Peyer's patch (tissue), 4 donors: ENCODE measurements around the gene ASCL5. TPM values are rescaled to one million over a fixed set of nuclear protein-coding genes. Genes with fewer than 3 reads are reported as not detected.

Experiments used
- DNase-seq, 3 donors: peaks; one replicate each; pipeline ENCODE4 v3.0.0-alpha.2; 2017 to 2019
- H3K27ac ChIP-seq, 4 donors: fragments of 200-600 bp; sonication (generic); one replicate each; pipeline ENCODE4 v1.5.1; 2016 to 2019
- H3K27me3 ChIP-seq, 2 donors: fragments of 200-600 bp; sonication (generic); one replicate each; pipeline ENCODE4 v1.5.1; 2019
- H3K36me3 ChIP-seq, 3 donors: fragments of 200-600 bp; sonication (generic); one replicate each; pipeline ENCODE4 v1.5.1; 2016 to 2019
- H3K4me1 ChIP-seq, 4 donors: fragments of 200-600 bp; sonication (generic); one replicate each; pipeline ENCODE4 v1.5.1; 2016 to 2019
- H3K4me3 ChIP-seq, 4 donors: fragments of 200-600 bp; sonication (generic); 1 replicate in 3 of 4; 2 replicates in 1 of 4; pipeline ENCODE4 v1.5.1; 2016 to 2019; ENCODE audit warnings: mild to moderate bottlenecking in 1 of 4
- H3K9me3 ChIP-seq, 4 donors: fragments of 200-600 bp; sonication (generic); one replicate each; pipeline ENCODE4 v1.5.1; 2016 to 2019; ENCODE audit warnings: mild to moderate bottlenecking in 1 of 4
- POLR2A ChIP-seq, 2 donors: fragments of 450-650 bp; IDR thresholded peaks; one replicate each; pipeline ENCODE4 v1.5.1; 2017; ENCODE audit warnings: antibody characterized with exemption in 2 of 2, mild to moderate bottlenecking in 2 of 2, moderate library complexity in 2 of 2
- total RNA-seq, 4 donors: library from RNA; depleted of rRNA; stranded (reverse); fragments of >200 nt; gene quantifications; one replicate each; pipeline ENCODE4 v1.1.0, GENCODE V29; 2016
- TF ChIP-seq, protein P1 (sequence below), 6 experiments: fragments of 450-650 bp in 4 of 6; fragments of 200-600 bp in 2 of 6; sonication (generic) in 1 of 6; IDR thresholded peaks; one replicate each; pipeline ENCODE4 v1.5.1; 2017 to 2019; ENCODE audit warnings: antibody characterized with exemption in 6 of 6, mild to moderate bottlenecking in 3 of 6, moderate library complexity in 1 of 6

Gene ASCL5
- total RNA-seq, 4 donors from 2014 or later = not detected

DNA sequence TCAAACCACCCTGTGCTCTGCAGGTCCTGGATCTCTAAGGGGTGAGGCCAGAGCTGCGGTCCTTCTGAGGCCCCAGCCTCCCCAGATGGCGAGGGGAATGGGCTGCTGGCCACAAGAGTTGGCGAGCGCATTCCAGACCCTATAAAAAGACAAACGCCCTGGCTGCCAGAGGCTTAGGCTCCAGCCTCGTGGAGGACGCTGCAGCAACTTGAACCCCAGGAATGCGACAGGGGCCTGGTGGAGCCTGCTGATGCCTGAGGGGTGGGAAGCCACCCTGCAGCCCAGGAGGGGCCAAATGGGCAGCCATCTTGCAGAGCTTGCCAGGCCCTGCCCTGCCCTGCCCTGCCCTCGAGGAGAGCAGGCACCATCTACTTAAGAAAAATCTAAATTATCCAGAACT lies 23.3 kb downstream of the ASCL5 start:
- no peaks in the 10 kb centered on the region for H3K36me3 ChIP-seq
- no peak for TF ChIP-seq POLR2A (IDR thresholded peaks at IDR 0.05)
- TF ChIP-seq, protein P1, sequence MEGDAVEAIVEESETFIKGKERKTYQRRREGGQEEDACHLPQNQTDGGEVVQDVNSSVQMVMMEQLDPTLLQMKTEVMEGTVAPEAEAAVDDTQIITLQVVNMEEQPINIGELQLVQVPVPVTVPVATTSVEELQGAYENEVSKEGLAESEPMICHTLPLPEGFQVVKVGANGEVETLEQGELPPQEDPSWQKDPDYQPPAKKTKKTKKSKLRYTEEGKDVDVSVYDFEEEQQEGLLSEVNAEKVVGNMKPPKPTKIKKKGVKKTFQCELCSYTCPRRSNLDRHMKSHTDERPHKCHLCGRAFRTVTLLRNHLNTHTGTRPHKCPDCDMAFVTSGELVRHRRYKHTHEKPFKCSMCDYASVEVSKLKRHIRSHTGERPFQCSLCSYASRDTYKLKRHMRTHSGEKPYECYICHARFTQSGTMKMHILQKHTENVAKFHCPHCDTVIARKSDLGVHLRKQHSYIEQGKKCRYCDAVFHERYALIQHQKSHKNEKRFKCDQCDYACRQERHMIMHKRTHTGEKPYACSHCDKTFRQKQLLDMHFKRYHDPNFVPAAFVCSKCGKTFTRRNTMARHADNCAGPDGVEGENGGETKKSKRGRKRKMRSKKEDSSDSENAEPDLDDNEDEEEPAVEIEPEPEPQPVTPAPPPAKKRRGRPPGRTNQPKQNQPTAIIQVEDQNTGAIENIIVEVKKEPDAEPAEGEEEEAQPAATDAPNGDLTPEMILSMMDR (IDR thresholded peaks at IDR 0.05) = no peak
- no peaks in the 10 kb centered on the region for H3K27me3 ChIP-seq
- H3K4me1 ChIP-seq = no peaks in the 10 kb centered on the region
- no peaks in the 10 kb centered on the region for H3K9me3 ChIP-seq
- no peak overlapping the region for H3K4me3 ChIP-seq
- no peak overlapping the region for H3K27ac ChIP-seq
- DNase-seq = no peak

DNA sequence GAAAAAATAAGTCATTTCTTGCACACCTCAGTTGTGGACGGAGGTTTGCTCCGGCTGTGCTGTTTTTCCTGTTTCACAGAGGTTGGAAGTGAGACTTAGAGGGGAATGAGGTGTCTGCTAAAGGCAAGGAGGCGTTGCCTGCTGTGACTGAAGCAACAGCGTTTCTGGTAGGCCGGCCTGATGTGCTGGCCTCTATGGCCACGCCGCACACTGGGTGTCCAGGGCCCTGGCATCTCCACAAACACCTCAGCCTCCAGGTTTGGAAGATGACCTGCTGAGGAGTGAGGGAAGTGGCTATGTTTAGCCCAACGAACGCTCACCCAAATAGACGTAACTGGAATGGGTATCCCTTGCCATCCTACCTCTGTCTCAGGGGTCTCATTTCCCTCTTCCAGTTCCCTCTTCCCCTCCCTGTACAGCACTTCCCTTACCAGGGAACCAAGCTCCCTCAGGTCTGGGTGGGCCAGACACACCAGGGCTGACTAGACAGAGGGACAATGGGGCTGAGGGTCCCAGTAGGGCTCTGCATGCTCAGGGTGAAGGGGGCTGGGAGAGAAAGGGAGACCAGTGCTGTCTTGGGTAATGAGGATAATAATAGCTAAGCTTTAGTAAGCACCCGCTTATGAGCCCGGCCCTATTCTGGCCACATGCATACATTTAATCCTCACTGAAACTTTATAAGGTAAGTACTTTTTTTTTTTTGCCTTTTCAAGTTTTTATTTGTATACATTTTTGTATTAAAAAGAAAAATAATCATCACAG lies 26.6 kb downstream of the ASCL5 start:
- no peaks in the 10 kb centered on the region for H3K9me3 ChIP-seq
- DNase-seq = no peak
- no peaks in the 10 kb centered on the region for H3K27me3 ChIP-seq
- no peaks in the 10 kb centered on the region for H3K36me3 ChIP-seq
- no peaks in the 10 kb centered on the region for H3K4me1 ChIP-seq
- TF ChIP-seq, protein P1 (IDR thresholded peaks at IDR 0.05) = no peak
- no peak for TF ChIP-seq POLR2A (IDR thresholded peaks at IDR 0.05)
- no peak overlapping the region for H3K27ac ChIP-seq
- no peak overlapping the region for H3K4me3 ChIP-seq

DNA sequence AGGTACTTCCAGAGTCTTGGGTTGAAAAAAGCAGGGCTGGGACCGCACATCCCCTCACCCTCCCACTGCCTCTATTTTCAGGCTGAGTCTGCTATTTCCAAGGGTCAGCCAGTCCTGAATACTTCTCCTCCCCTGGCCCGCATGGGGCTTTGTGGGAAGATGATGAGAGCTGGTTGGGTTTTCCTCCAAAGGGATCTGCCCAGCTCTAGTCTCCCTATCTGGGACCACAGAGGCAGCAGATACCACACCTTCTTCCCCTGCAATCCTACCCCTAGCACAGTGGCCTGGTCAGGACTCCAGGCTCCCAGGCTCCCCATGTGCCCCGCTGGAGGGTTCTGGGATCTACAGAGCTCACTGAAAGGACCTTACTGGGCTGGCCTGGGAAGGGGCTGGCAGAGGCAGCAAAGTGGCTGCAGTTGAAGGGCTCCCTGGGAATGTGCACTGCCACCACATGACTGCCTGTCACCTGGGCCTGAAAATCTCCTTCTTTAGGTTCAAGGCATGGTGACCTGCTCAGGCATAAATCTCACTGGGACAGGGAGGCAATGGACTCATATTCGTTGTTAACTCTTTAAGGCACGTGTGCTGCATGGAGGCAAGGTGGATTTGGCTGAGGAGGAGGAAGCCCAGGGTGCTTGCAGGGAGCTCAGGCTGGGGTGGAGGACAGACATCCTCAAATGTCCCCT lies 27.8 kb downstream of the ASCL5 start:
- no peak overlapping the region for H3K4me3 ChIP-seq
- H3K27me3 ChIP-seq = no peaks in the 10 kb centered on the region
- TF ChIP-seq, protein P1 (IDR thresholded peaks at IDR 0.05) = no peak
- TF ChIP-seq POLR2A (IDR thresholded peaks at IDR 0.05) = no peak
- no peaks in the 10 kb centered on the region for H3K4me1 ChIP-seq
- no peak overlapping the region for H3K27ac ChIP-seq
- H3K36me3 ChIP-seq = no peaks in the 10 kb centered on the region
- no peak for DNase-seq
- no peaks in the 10 kb centered on the region for H3K9me3 ChIP-seq

DNA sequence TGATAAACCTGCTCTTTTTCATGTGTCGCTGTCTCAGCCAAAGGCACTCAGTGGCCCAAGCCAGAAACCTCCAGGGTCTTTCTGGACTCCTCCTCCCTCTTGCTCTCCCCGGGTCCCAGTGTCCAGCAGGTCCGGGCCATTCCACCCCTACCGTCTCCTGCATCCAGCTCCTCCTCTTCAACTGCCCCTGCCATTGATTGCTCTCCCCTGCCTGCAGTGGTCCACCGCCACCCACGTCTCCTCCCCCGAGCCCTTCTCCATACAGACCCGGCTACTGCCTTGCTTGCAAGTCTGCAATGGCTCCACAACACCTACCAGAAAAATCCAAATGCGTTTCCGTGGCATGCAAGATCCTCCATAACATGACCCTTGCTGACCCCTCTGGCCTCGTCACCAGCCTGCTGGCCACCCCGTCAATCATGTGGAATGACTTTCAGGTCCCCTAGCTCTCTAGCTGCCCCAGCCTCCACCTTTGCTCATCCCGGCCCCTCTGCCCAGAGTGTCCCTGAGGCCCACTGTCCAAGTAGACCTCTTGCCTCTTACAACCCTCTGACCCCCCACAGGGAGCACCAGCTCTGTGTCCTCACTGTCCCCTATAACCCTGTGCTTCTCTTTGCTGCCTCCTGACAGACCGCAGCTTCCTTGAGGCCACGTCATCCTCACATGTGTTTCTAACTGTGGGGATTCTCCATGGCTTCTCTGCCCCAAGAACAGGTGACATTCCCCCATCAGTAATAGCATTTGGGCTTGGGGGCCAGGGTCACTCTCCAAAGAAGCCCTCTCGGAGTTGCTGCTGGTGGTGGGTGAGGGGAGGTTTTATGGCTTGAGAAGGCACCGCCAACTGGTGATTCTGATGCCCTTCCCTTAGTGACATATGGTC lies 29.8 kb downstream of the ASCL5 start:
- TF ChIP-seq POLR2A (IDR thresholded peaks at IDR 0.05) = no peak
- TF ChIP-seq, protein P1 (IDR thresholded peaks at IDR 0.05) = no peak
- no peak overlapping the region for H3K27ac ChIP-seq
- no peak for DNase-seq
- H3K4me1 ChIP-seq = no peaks in the 10 kb centered on the region
- no peaks in the 10 kb centered on the region for H3K9me3 ChIP-seq
- H3K27me3 ChIP-seq = no peaks in the 10 kb centered on the region
- H3K36me3 ChIP-seq = no peaks in the 10 kb centered on the region
- no peak overlapping the region for H3K4me3 ChIP-seq

DNA sequence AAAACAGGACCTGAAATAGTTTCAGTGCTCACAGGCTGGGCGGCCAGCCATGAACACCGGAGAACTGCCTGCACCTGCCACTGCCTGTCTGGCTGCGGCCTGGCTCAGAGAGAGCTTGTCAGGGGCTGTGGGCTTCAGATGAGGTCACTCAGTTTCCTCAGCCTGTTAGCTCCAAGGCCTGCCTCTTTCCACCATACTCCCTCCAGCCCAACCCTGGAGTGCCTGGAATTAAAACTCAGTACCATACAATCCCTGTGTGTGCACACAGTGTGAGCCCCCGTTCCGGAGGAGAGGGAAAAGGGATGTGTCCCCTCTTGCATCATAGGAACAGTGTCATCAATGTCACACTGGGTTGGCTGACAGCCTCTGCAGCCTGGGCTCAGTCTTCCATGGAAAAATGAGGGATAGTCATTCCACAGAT lies 30.9 kb downstream of the ASCL5 start:
- no peak overlapping the region for H3K27ac ChIP-seq
- TF ChIP-seq POLR2A (IDR thresholded peaks at IDR 0.05) = no peak
- TF ChIP-seq, protein P1 (IDR thresholded peaks at IDR 0.05) = no peak
- H3K27me3 ChIP-seq = no peaks in the 10 kb centered on the region
- DNase-seq = peak in 1 of 3 donors; percentile 4
- H3K9me3 ChIP-seq = no peaks in the 10 kb centered on the region
- no peaks in the 10 kb centered on the region for H3K36me3 ChIP-seq
- H3K4me1 ChIP-seq = no peaks in the 10 kb centered on the region
- no peak overlapping the region for H3K4me3 ChIP-seq
